OCI-LY1 (cell line): ENCODE results near the gene LRRC3C.

ENCODE experiments used
- EZH2 ChIP-seq: fragments of 200-600 bp; sonication (generic), shearing (Covaris generic); IDR thresholded peaks from 2 replicates; pipeline ENCODE4 v1.8.0; 2017; ENCODE audit warnings: borderline replicate concordance, mixed run types, mild to moderate bottlenecking, antibody characterized with exemption, low read length, moderate library complexity, mixed read lengths
- TF ChIP-seq, protein P1 (sequence below): fragments of 200-600 bp; sonication (generic), shearing (Covaris generic); IDR thresholded peaks from 2 replicates; pipeline ENCODE4 v1.5.1; 2017; ENCODE audit warnings: mild to moderate bottlenecking, antibody characterized with exemption, low read length, moderate library complexity, mixed read lengths

GRCh38 chr17:39927929-39928857, 661 bp downstream of the LRRC3C start:
- TF ChIP-seq, protein P1, sequence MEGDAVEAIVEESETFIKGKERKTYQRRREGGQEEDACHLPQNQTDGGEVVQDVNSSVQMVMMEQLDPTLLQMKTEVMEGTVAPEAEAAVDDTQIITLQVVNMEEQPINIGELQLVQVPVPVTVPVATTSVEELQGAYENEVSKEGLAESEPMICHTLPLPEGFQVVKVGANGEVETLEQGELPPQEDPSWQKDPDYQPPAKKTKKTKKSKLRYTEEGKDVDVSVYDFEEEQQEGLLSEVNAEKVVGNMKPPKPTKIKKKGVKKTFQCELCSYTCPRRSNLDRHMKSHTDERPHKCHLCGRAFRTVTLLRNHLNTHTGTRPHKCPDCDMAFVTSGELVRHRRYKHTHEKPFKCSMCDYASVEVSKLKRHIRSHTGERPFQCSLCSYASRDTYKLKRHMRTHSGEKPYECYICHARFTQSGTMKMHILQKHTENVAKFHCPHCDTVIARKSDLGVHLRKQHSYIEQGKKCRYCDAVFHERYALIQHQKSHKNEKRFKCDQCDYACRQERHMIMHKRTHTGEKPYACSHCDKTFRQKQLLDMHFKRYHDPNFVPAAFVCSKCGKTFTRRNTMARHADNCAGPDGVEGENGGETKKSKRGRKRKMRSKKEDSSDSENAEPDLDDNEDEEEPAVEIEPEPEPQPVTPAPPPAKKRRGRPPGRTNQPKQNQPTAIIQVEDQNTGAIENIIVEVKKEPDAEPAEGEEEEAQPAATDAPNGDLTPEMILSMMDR, result no peak
- TF ChIP-seq EZH2, result no peak
